Pancreas (tissue), 10 donors: ENCODE data around the gene SNCB. TPM values are rescaled to one million over a fixed set of nuclear protein-coding genes. Genes with fewer than 3 reads are reported as not detected.

ENCODE experiments used
- ATAC-seq, 4 donors: fragments of 200-7000 bp; cut with Tn5 transposase; one replicate each; pipeline versions ENCODE4 v1.8.0 to v1.9.1; 2020; ENCODE audit warnings: mild to moderate bottlenecking in 4 of 4, moderate library complexity in 4 of 4
- DNase-seq, 6 donors: peaks; one replicate each; pipeline ENCODE4 v3.0.0-alpha.2; 2020
- FAIRE-seq: peaks from 2 replicates; lab custom pipeline; 2012; peaks lifted over from hg19 to GRCh38; lab: Jason Lieb, UNC
- H3K27ac ChIP-seq, 4 donors: fragments of 200-600 bp; sonication (generic); 1 replicate in 3 of 4; 2 replicates in 1 of 4; pipeline versions ENCODE4 v1.5.0 to v1.8.0; 2020
- H3K27me3 ChIP-seq, 4 donors: fragments of 200-600 bp; one replicate each; pipeline ENCODE4 v1.8.0; 2021
- H3K36me3 ChIP-seq, 3 donors: fragments of 200-600 bp; sonication (generic) in 1 of 3; one replicate each; pipeline versions ENCODE4 v1.5.0 to v1.8.0; 2020 to 2021
- H3K4me1 ChIP-seq, 3 donors: fragments of 200-600 bp; one replicate each; pipeline ENCODE4 v1.8.0; 2021
- H3K4me3 ChIP-seq, 4 donors: fragments of 200-600 bp; sonication (generic) in 2 of 4; one replicate each; pipeline versions ENCODE4 v1.5.0 to v1.8.0; 2020 to 2021
- H3K9me3 ChIP-seq, 4 donors: fragments of 200-600 bp; one replicate each; pipeline ENCODE4 v1.8.0; 2021
- WGBS, 2 donors: extraction: QIAGEN DNeasy Blood & Tissue Kit; methylation state at CpG; one replicate each; pipeline ENCODE4 v1.1.7; 2013; 5-methylcytosine and 5-hydroxymethylcytosine counted together
- intact Hi-C, 3 donors: fragments of 100-400 bp; cut with DNase I; formaldehyde crosslinking; loops; one replicate each; pipeline versions ENCODE4 v1.11.1 to v1.14.2; 2022
- polyA plus RNA-seq, 2 donors: library from polyadenylated mRNA; stranded (reverse); fragments of 200-250 nt; gene quantifications; one replicate each; pipeline ENCODE4 v1.2.3, GENCODE V29; 2013
- total RNA-seq, 6 donors: library from RNA; stranded (reverse); fragmentation: NEBNext Ultra II Directional in 4 of 6; extraction: Animal tissue kit (Norgen Biotek cat#: 25700) in 4 of 6; gene quantifications; one replicate each; pipeline versions ENCODE4 v1.2.1 to v1.2.4, GENCODE V29; 2021 to 2023
- TF ChIP-seq, protein P1 (sequence below), 4 donors: fragments of 200-600 bp; sonication (generic) in 3 of 4; IDR thresholded peaks; one replicate each; pipeline versions ENCODE4 v1.5.0 to v1.8.0; 2021; ENCODE audit warnings: antibody characterized with exemption in 4 of 4
- donor health status: healthy with polysubstance abuse.
- donor health status: DM: no; HTN: no; CAD: no; lungs with moderate emphysema.
- donor health status: DM: no; HTN: no; CAD: no.
- donor health status: control.
- donor health status: control.
- donor health status: Bipolar disorder and iron deficiency.
- donor health status: DM: yes; HTN: yes; CAD: no.
- donor health status: DM: no; HTN: no; CAD: no.
- donor health status: DM: no; HTN: no; CAD: no.
- donor health status: DM: yes; HTN: yes; CAD: no.

SNCB gene
- total and polyA plus RNA-seq, 8 donors, result 0.14 to 6.6 (median 0.40) TPM; not detected in 1

DNA sequence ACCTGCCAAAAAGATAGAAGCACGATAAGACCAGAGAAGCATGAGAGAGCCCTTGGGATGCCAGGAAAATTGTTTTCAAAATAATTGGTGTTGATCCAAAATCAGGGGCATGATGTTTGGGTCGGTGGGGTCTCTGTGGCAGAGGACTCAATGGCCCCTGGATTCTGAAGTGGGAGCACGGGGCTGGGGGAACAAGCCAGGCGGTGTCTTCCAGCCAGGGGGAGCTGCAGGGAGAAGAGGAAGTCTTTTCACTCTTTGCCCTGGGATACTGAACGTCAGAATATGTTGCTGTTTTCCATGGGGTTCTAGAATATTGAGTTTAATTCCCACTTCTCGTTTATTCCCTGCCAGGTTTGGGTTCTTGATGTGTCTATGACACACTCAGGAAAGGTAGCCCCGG is 37.3 kb upstream of the SNCB start:
- intact Hi-C loops, result loop anchor here in 2 of 3 donors (10.0 kb wide), 2 partner anchors 287 to 427 kb away; no protein-coding TSS in a partner anchor
- no peak for DNase-seq

DNA sequence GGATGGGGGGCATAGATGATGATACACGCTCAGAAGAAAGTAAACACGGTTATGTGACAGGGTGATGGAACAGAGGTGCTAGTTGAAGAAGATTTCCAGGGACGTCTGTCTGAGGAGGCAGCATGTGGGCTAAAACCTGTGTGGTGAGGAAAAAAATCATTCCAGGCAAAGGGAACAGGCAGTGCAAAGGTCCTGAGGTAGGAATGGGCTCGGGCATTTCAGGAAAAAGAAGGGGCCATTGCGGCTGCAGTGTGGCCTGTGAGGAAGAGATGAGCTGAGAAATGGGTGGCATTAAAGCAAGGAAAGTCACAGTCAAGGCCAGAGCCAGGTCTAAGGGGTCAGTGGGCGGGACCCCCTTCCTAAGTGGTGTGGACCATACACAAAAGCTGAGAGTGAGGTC is 35.2 kb upstream of the SNCB start:
- ATAC-seq, result no peak
- no peak overlapping the region for H3K4me3 ChIP-seq
- no peaks in the 10 kb centered on the region for H3K36me3 ChIP-seq
- H3K27me3 ChIP-seq, result no peaks in the 10 kb centered on the region
- TF ChIP-seq, protein P1, sequence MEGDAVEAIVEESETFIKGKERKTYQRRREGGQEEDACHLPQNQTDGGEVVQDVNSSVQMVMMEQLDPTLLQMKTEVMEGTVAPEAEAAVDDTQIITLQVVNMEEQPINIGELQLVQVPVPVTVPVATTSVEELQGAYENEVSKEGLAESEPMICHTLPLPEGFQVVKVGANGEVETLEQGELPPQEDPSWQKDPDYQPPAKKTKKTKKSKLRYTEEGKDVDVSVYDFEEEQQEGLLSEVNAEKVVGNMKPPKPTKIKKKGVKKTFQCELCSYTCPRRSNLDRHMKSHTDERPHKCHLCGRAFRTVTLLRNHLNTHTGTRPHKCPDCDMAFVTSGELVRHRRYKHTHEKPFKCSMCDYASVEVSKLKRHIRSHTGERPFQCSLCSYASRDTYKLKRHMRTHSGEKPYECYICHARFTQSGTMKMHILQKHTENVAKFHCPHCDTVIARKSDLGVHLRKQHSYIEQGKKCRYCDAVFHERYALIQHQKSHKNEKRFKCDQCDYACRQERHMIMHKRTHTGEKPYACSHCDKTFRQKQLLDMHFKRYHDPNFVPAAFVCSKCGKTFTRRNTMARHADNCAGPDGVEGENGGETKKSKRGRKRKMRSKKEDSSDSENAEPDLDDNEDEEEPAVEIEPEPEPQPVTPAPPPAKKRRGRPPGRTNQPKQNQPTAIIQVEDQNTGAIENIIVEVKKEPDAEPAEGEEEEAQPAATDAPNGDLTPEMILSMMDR (IDR thresholded peaks at IDR 0.05), result no peak
- no peak for FAIRE-seq
- 70 to 74% methylated on average over 6 of the region's 6 CpGs for WGBS, 2 donors
- intact Hi-C loops, result loop anchor here in 2 of 3 donors (10.0 kb wide), 2 partner anchors 289 to 429 kb away; no protein-coding TSS in a partner anchor
- no peaks in the 10 kb centered on the region for H3K4me1 ChIP-seq
- no peak overlapping the region for H3K27ac ChIP-seq
- H3K9me3 ChIP-seq, result no peaks in the 10 kb centered on the region
- DNase-seq, result no peak

More for the DNA sequence above, 37.3 kb upstream of the SNCB start:
- Histone ChIP-seq H3K4me3 (no peak overlapping the region), H3K27ac (no peak overlapping the region), H3K9me3 (no peaks in the 10 kb centered on the region), H3K4me1 (no peaks in the 10 kb centered on the region), H3K27me3 (no peaks in the 10 kb centered on the region), H3K36me3 (no peaks in the 10 kb centered on the region)
- WGBS, 2 donors, result 51 to 52% methylated on average over 7 of the region's 7 CpGs
- TF ChIP-seq, protein P1 (IDR thresholded peaks at IDR 0.05), result no peak
- ATAC-seq, result no peak
- FAIRE-seq, result no peak

DNA sequence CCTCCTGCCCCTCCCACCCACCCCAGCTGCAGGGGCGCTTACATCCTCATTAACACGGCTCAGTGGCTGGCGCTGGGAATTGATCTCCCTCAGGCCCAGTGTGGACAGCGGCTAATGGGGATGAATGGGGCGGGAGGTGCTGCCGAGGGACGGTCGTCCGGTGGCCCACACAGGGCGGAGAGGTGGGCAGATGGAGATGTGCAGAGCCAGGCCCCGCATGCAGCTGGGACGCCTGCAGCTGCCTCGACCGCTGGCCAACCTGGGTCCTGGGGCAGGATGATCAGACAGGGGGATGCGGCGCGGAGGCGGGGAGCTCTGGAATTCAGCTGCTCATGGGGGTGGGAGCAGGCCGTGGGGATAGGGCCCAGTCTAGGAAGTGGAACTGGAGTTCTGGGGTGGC is 34.6 kb upstream of the SNCB start:
- no peaks in the 10 kb centered on the region for H3K36me3 ChIP-seq
- 21 to 25% methylated on average over 19 of the region's 19 CpGs for WGBS, 2 donors
- FAIRE-seq (no peak), DNase-seq (peak in 1 of 6 donors; percentile 62), ATAC-seq (no peak)
- no peak overlapping the region for H3K4me3 ChIP-seq
- intact Hi-C loops, result loop anchor here in 2 of 3 donors (10.0 kb wide), 2 partner anchors 290 to 430 kb away; no protein-coding TSS in a partner anchor
- H3K27me3 ChIP-seq, result no peaks in the 10 kb centered on the region
- TF ChIP-seq, protein P1 (IDR thresholded peaks at IDR 0.05), result no peak
- no peaks in the 10 kb centered on the region for H3K4me1 ChIP-seq
- no peak overlapping the region for H3K27ac ChIP-seq
- no peaks in the 10 kb centered on the region for H3K9me3 ChIP-seq

DNA sequence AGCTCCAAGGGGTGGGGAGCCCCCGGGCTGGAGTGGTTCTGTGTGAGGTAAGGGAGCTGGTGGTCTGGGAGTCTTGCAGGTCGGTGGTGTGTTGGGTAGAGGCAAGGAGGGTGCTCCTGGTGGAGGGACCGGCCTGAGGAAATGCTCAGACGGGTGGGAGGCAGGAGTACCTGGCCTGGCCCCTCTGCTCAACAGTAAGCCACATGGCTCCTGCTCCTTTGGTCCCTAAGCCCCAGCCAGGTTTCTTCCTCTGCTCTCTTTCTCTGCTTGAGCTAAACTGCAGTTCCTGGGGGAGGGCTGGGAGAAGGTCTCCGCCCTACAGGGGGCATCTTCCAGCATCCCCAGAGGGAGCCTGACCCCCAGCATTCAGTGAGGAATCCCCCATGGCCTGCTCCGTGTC is 34.1 kb upstream of the SNCB start:
- Histone ChIP-seq H3K27ac (no peak overlapping the region), H3K27me3 (no peaks in the 10 kb centered on the region), H3K9me3 (no peaks in the 10 kb centered on the region), H3K4me3 (no peak overlapping the region), H3K36me3 (no peaks in the 10 kb centered on the region), H3K4me1 (no peaks in the 10 kb centered on the region)
- 27 to 28% methylated on average over 6 of the region's 6 CpGs for WGBS, 2 donors
- no peak for DNase-seq
- TF ChIP-seq, protein P1 (IDR thresholded peaks at IDR 0.05), result no peak
- no peak for ATAC-seq
- FAIRE-seq, result no peak
- intact Hi-C loops, result loop anchor here in 2 of 3 donors (10.0 kb wide), 2 partner anchors 290 to 430 kb away; no protein-coding TSS in a partner anchor

DNA sequence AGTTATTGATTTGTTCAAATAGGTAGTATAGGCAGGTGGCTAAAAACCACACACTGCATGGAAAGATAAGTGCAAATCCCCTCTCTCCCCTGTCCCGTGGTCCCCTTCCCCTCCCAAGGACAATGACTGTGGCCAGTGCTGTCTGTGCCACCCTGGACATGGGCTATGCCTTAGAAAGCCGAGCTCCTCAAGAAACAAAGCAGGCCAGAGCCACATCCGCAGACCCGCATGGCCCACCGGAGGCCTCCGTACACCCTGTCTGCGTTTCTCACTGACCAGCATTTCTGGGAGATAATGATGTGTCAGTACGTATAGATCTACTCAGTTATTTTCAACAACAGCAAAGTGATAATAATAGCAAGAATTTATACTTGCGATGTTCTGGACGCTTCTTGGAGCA is 33.2 kb upstream of the SNCB start:
- ATAC-seq, result no peak
- DNase-seq, result peak in 1 of 6 donors; percentile 7
- H3K27ac ChIP-seq, result no peak overlapping the region
- H3K4me3 ChIP-seq, result no peak overlapping the region
- TF ChIP-seq, protein P1 (IDR thresholded peaks at IDR 0.05), result no peak
- no peaks in the 10 kb centered on the region for H3K9me3 ChIP-seq
- H3K27me3 ChIP-seq, result no peaks in the 10 kb centered on the region
- H3K4me1 ChIP-seq, result peaks cover 0 to 5% (median 0%) of the 10 kb centered on the region in 3 donors
- 67 to 83% methylated on average over 10 of the region's 10 CpGs for WGBS, 2 donors
- H3K36me3 ChIP-seq, result no peaks in the 10 kb centered on the region
- intact Hi-C loops, result loop anchor here in 2 of 3 donors (10.0 kb wide), 2 partner anchors 291 to 431 kb away; no protein-coding TSS in a partner anchor
- no peak for FAIRE-seq
